Endothelial cell (in vitro differentiated cells): ENCODE measurements around the gene HUS1. TPM values are rescaled to one million over a fixed set of nuclear protein-coding genes. Genes with fewer than 3 reads are reported as not detected.

ENCODE experiments used
- DNase-seq: peaks from one replicate; pipeline ENCODE4 v3.0.0; 2021; ENCODE audit warnings: low spot score
- H3K27ac Mint-ChIP-seq: one replicate; pipeline ENCODE4 v1.8.0; 2021; ENCODE audit warnings: mixed read lengths, inconsistent platforms; ENCODE audit not compliant: unreplicated experiment
- H3K27me3 Mint-ChIP-seq: one replicate; pipeline ENCODE4 v1.8.0; 2021; ENCODE audit warnings: mild to moderate bottlenecking, moderate library complexity, mixed read lengths, inconsistent platforms; ENCODE audit not compliant: unreplicated experiment
- H3K36me3 Mint-ChIP-seq: one replicate; pipeline ENCODE4 v1.8.0; 2021; ENCODE audit warnings: mild to moderate bottlenecking, low read depth, mixed read lengths, inconsistent platforms; ENCODE audit not compliant: unreplicated experiment
- H3K4me1 Mint-ChIP-seq: one replicate; pipeline ENCODE4 v1.8.0; 2021; ENCODE audit warnings: mild to moderate bottlenecking, mixed read lengths, inconsistent platforms; ENCODE audit not compliant: unreplicated experiment
- H3K4me3 Mint-ChIP-seq: one replicate; pipeline ENCODE4 v1.8.0; 2021; ENCODE audit warnings: mild to moderate bottlenecking, mixed read lengths, inconsistent platforms; ENCODE audit not compliant: unreplicated experiment
- H3K9me3 Mint-ChIP-seq: one replicate; pipeline ENCODE4 v1.8.0; 2021; ENCODE audit warnings: mixed read lengths, inconsistent platforms; ENCODE audit not compliant: unreplicated experiment
- CTCF ChIP-seq: fragments of 200-600 bp; sonication (generic); IDR thresholded peaks from one replicate; pipeline ENCODE4 v1.5.0; 2021; ENCODE audit warnings: antibody characterized with exemption; ENCODE audit not compliant: unreplicated experiment
- total RNA-seq: library from RNA; stranded (reverse); fragmentation: NEBNext Ultra II Directional; extraction: Animal tissue kit (Norgen Biotek cat#: 25700); gene quantifications from one replicate; pipeline ENCODE4 v1.2.1, GENCODE V29; 2021; ENCODE audit not compliant: unreplicated experiment

The HUS1 gene
- total RNA-seq, 1 donor from 2014 or later = 27.4 TPM

- Mint-ChIP-seq H3K36me3 (no peaks in the 10 kb centered on the region), H3K27me3 (no peaks in the 10 kb centered on the region), H3K27ac (no peak overlapping the region), H3K9me3 (no peaks in the 10 kb centered on the region), H3K4me3 (no peak overlapping the region), H3K4me1 (peaks cover 35% of the 10 kb centered on the region)
- no peak for TF ChIP-seq CTCF
- no peak for DNase-seq
Observed at GRCh38 chr7:47951374-47951773, 28.0 kb downstream of the HUS1 start.

- Mint-ChIP-seq H3K4me3 (no peak overlapping the region), H3K36me3 (no peaks in the 10 kb centered on the region), H3K27me3 (no peaks in the 10 kb centered on the region), H3K4me1 (peaks cover 41% of the 10 kb centered on the region), H3K27ac (no peak overlapping the region), H3K9me3 (no peaks in the 10 kb centered on the region)
- DNase-seq = no peak
- no peak for TF ChIP-seq CTCF
Observed at GRCh38 chr7:47950714-47951113, 28.7 kb downstream of the HUS1 start.

- Mint-ChIP-seq H3K27ac (no peak overlapping the region), H3K4me1 (peaks cover 47% of the 10 kb centered on the region), H3K36me3 (no peaks in the 10 kb centered on the region), H3K27me3 (no peaks in the 10 kb centered on the region), H3K4me3 (no peak overlapping the region), H3K9me3 (no peaks in the 10 kb centered on the region)
- TF ChIP-seq CTCF = no peak
- DNase-seq = no peak
Observed at GRCh38 chr7:47949703-47950102, 29.7 kb downstream of the HUS1 start.

- Mint-ChIP-seq H3K4me1 (peaks cover 58% of the 10 kb centered on the region), H3K27ac (peak within 1 kb of the TSS; percentile 74), H3K36me3 (no peaks in the 10 kb centered on the region), H3K9me3 (no peaks in the 10 kb centered on the region), H3K27me3 (peaks cover 4% of the 10 kb centered on the region), H3K4me3 (no peak within 1 kb of the TSS)
- DNase-seq = no peak
- TF ChIP-seq CTCF = no peak
Observed at GRCh38 chr7:47948141-47948790, 31.1 kb downstream of the HUS1 start, which contains the start of gene PKD1L1. Gene PKD1L1 (minus strand): TSS chr7:47948466. CDS start chr7:47948440, 26 bp downstream.

- no peak for TF ChIP-seq CTCF
- no peak overlapping the region for H3K27ac Mint-ChIP-seq
- peaks cover 60% of the 10 kb centered on the region for H3K4me1 Mint-ChIP-seq
- no peak overlapping the region for H3K4me3 Mint-ChIP-seq
- DNase-seq = no peak
- H3K9me3 Mint-ChIP-seq = no peaks in the 10 kb centered on the region
- no peaks in the 10 kb centered on the region for H3K36me3 Mint-ChIP-seq
- peaks cover 4% of the 10 kb centered on the region for H3K27me3 Mint-ChIP-seq
Observed at GRCh38 chr7:47947355-47947749, 32.1 kb downstream of the HUS1 start.
